ENCODE data around the gene CRLF3.
"Not testable (repeated sequence)": the region's sequence is repeated elsewhere in the genome, so short reads cannot be mapped to it uniquely, and the experiment has no call there.

The CRLF3 gene

DNA sequence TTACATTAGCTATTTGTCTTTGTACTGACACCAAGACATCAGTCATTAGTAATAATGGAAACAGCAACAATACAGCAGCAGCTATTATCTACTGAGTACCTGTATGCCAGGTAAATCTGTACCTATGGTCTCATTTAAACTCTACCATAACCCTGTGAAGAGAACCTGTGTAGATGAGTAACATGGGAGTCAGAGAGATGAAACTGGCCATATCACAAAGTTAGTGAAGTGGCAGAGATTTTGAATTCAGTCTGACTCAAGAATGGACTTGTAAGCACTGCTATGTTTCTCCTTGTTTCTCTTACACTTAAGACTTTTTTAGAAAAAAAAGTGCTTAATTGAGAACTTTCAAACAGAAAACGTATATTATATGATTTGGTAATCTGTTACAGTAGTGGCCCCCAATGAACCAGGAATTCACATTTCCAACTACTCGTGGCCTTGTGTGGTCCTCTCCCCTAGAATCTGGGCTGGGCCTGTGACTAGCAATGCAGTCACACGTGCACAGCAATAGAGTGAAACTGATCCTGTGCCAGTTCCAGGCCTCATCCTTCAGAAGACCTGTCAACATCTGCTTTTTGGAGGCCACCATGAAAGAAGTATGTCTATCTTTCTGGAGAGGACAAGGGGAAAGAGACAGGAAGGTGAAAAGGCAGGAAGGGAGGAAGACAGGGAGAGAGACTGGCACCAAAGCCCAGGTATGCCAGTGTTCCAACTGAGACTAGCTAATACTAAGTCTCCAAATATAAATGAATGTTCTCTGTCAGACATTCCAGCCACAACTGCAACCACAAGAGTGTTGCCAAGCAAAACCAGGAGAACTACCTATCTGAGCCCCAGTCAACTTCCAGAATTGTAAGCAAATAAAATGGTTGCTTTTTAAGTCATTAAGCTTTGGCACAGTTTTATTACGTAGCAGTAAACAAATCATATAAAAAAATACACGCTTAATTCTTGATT, 12.0 kb downstream of the CRLF3 start:
- no peak for DNase-seq

DNA sequence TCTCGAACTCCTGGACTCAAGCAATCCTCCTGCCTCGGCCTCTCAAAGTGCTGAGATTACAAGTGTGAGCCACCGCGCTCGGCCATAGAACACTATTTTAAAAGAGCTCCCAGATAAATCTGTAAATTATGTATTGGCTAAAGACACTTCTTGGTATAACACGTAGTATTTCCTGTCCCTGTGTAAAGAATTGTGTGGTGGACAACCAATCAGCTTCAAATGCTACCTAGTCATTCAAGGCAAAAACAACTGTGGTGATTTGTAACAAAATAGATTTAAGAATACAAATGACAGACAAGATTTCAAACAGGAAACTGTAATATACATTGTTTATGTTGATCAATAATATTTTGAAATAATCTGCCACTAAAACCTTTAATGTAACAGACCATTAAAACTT, 14.6 kb downstream of the CRLF3 start:
- DNase-seq: no peak

DNA sequence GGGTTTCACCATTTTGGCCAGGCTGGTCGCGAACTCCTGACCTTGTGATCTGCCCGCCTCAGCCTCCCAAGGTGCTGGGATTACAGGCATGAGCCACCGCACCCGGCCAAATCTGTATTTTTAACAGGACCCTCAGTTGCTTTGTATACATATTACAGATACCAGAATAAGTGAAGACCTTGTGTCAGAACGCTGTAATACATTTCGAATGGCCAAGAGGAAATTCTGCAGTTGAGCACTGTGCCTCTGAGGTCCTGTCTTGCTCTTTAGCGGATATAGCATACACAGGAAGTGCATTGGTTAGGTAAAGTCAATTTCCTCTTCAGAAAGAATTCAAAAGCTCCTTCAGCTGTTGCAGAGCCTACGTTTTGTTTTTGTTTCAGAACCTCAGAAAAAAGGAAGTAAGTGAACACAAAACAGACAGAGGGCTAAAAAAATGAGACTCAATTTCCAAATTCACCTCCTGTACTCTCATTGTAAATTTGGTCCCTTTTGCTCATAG, 15.7 kb downstream of the CRLF3 start:
- peak; percentile 73 to 83 for DNase-seq

DNA sequence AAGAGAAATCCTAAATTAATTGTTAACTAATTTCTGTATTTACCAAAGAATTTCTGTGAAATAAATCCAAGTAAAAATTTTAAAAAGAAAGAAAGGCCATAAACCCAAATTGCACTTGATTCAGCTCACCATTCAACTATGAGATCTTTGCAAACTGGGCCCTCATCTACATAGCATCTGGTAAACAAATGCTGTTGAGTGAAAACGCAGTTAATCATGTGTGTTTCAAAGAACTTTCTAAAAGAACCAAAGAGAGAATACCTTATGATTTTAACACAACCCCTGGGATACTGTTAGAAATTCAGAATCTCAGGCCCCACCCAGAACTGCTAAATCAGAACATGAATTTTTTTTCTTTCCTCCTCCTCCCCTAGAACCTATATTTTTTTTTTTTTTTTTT, 16.6 kb downstream of the CRLF3 start:
- DNase-seq: no peak

DNA sequence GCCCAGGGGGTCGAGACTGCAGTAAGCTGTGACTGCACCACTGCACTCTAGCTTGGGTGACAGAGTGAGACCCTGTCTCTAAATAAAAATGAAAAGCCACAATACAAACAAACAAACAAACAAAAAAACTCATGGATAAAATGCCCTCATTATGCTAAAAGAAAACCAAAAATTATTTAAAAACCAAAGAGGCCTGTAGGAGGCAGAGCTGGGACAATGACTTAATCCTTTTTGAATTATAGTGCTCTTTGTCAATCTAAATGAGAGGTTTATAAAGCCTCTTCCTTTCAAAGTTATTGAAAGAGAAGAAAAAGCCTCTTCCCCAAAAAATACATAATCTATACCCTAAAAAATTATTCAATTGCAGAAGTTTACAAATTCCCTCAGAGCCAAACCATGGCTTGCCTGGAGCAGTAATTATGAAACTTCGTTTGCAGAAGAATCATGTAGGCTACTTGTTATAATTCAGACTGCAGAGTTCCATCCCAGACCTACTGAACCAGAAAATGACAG, 18.5 kb downstream of the CRLF3 start:
- no peak for DNase-seq

DNA sequence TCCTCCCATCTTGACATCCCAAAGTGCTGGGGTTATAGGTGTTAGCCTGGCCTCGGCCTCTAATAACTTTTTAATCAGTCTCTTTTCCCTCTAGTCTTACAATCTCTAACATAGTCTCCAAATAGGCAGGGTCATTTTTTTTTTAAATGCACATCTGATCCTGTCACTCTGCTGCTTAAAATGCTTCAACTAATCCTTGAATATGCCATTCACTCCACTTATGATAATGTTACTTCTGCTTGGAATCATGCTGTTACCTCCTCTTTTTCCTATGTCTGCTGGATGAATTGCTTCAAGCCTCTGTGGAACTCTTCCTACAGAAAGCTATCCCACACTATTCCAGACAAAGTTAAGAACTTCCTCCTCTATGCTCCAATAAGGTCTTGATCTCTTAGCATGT, 22.8 kb downstream of the CRLF3 start:
- no peak for DNase-seq

DNA sequence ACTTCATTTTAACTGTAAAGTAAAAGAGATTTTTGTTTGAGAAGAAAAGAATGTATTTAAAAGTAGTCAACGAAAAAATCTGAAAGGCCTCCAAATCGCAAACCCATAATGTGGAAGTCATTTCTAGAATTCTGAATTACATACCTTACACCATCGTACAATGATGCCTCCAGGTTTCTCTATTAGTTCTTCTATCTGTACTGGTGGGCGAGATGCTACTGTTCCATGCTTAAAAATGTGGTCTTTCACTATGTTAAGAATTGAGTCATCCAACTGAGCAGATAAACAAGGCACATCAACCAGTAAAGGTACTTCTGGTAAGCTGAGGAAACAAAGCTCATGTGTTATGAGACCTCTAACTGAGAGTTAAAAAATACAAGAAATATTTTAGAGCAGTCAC, 28.5 kb downstream of the CRLF3 start:
- no peak for DNase-seq

DNA sequence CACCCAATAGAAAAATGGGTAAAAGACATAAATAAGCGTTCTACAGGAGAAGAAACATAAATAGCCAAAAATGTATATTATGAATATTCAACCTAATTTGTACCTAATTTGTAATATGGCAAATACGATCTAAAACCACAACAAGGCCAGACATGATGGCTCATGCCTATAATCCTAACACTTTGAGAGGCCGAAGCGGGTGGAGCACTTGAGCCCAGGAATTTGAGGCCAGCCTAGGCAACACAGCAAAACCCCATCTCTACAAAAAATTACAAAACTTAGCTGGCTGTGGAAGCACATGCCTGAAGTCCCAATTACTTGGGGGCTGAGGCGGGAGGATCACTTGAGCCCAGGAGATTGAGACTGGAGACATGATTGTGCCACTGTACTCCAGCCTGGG, 30.1 kb downstream of the CRLF3 start:
- DNase-seq: no peak

DNA sequence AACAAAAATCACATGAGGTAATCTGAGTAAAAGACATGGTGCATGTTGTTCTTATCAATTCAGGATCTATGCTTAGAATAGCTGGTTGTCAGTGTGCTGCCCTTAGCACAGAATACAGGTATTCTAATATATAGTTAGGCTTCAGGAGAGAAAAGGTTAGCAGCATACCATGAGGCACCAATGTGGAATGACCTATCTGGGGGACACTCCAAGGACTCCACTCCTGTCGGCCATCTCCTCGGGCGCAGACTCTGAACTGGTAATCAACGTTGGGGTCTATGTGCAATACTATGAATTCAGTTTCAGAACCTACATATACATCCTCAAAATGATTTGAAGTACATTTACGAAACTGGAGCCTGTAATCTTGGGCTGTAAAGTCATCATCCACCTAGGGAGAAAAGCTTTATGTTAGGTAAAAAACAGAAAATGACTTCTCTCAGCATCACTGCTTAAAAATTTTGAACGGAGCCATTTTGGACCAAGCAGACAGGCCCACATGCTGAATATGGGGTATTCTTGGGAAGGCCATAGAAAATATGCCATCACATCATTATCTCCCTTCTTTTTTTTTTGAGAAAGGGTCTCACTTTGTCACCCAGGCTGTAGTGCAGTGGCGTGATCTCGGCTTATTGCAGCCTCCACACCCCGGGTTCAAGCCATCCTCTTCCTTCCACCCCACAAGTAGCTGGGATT, 31.1 kb downstream of the CRLF3 start:
- DNase-seq: no peak

DNA sequence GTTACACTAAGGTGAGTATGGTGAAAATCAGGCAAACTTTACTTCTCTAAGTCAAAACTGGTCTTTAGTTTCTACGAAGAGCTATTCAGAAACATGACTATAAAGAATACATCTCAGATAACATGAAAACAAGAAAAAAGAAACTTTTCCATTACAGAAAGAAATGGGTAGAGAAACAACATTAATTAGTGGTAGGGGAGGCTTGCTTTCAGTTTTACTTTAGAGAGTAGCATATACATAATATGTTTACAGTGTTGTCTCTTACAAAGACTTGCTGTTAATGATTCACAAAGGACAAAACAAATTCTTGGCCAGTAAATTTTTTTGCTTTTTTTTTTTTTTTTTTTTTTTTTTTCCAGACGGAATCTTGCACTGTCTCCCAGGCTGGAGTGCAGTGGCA, 34.2 kb downstream of the CRLF3 start:
- no peak for DNase-seq

DNA sequence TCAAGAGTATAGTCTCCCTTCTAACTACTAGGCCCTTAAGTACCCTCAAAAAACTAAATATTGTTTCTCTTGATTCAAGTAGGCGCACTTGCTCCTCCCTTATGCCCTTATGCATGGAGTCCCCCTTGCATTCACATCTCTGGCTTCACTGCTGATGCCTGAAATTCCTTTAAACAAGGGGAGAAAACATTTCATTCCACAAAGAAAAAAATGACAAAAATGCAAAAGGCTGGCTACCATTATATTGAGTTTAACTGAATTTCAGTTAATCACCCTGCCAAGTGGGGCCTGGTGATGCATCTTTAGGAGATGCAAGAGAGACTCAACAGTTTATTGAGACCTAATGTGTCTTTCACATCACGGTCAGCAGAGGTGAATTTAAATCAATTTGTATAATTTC, 35.6 kb downstream of the CRLF3 start:
- DNase-seq: no peak

DNA sequence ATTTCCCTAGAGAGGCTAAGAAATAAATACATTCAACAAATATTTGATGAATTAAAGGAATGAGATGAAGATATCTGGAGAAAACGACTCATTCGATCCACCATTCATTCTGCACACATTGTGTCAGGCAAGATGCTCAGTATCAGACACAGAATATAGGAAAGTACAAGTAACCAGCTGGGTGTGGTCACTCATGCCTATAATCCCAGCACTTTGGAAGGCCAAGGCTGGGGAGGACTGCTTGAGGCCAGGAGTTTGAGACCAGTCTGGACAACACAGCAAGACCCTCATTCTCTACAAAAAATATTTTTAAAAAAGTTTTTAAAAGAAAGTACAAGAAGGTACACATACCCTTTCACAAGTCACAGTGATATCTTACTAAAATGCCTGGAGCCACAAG, 42.3 kb downstream of the CRLF3 start:
- DNase-seq: no peak

DNA sequence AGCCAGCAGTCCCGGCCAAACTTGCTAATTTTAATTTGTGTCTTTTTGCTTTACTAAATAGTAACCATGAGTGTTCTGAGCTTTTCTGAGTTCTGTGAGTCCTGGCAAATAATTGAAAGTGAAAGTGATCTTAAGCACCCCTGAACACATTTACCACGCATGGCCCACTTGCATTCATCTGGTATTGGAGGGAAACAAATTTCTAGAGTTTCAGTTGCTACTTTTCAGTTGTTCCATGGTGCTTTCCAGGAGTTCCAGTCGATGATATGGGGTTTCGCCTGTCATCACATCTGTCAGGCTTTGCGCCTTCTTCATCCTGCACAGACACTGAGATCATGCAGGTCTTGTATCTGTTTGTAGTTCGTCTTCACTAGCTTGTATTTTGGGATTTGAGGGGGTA, 44.1 kb downstream of the CRLF3 start:
- no peak for DNase-seq

DNA sequence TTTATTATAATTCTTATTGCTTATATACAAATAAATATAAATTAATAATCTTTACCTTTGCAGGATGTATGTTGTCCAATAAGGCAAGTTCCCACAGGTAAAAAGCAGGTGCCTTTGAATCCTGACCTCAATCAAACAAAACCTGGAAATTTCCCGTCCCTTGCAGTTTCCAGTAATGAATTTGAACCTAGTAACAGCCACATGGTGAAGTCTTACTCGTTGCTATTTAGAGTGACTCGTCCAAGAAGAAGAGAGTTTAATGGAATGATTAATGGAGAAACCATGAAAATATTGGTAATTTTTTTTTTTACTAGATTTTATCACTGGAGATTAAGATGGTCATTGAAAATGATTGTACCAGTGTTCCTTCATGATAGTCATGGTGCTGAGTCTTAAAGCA, 55.7 kb downstream of the CRLF3 start:
- not testable (repeated sequence) for DNase-seq

DNA sequence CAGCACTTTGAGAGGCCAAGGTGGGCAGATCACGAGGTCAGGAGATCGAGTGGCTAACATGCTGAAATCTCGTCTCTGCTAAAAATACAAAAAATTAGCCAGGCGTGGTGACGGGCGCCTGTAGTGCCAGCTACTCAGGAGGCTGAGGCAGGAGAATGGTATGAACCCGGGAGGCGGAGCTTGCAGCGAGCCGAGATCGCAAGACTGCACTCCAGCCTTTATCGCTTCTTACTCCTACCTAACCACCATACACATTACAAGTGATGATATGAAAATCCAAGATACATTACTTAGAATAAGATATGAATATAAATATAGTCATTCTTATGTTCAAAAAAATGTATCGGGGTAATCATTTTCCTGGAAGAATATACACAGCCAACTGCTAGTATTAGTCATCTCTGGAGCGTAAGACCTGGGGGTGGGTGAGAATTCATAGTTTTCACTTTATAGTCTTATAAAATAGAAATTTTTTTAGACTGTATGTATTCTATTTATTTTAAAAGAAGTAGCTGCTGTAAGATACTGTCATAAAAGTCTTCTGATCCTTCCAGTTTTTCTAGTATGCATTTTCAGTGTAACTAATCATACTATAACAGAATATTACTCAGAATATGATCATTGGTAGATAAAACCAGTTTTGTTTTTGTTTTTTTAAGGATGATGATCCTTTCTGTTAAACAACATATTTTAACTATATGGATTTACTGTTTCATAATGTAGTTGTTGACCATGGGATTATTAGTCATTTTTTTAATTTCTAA, 56.7 kb downstream of the CRLF3 start:
- DNase-seq: not testable (repeated sequence)

DNA sequence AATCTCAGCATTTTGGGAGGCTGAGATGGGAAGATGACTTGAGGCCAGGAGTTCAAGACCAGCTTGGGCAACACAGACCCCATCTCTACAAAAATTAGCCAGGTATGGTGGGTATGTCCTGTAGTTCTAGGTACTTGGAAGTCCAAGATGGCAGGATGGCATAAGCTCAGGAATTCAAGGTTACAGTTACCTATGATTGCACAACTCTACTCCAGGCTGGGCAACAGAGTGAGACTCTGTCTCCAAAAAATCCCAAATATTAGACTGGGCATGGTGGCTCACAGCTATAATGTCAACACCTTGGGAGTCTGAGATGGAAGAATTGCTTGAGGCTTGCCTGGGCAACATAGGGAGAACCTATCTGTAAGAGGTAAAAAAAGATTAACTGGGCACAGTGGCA, 63.4 kb downstream of the CRLF3 start:
- no peak for DNase-seq

DNA sequence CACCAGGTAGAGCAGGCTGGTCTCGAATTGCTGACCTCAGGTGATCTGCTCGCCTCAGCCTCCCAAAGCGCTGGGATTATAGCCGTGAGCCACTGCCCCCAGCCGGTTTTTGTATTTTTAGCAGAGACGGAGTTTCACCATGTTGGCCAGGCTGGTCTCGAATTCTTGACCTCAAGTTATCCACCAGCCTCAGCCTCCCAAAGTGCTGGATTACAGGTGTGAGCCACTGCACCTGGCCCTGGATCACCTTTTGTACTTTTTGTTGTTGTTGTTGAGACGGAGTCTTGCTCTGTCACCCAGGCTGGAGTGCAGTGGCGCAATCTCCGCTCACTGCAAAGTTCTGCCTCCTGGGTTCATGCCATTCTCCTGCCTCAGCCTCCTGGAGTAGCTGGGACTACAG, 71.2 kb downstream of the CRLF3 start:
- DNase-seq: not testable (repeated sequence)

DNA sequence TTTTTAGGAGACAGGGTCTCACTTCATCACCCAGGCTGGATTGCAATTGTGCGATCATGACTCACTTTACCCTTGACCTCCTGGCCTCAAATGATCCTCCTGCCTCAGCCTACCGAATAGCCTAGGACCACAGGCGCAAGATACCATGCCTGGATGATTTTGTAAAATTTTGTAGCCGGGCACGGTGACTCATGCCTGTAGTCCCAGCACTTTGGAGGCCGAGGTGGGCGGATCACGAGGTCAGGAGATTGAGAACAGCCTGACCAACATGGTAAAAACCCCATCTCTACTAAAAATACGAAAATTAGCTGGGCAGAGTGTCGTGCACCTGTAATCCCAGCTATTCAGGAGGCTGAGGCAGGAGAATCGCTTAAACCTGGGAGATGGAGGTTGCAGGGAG, 73.5 kb downstream of the CRLF3 start:
- not testable (repeated sequence) for DNase-seq

DNA sequence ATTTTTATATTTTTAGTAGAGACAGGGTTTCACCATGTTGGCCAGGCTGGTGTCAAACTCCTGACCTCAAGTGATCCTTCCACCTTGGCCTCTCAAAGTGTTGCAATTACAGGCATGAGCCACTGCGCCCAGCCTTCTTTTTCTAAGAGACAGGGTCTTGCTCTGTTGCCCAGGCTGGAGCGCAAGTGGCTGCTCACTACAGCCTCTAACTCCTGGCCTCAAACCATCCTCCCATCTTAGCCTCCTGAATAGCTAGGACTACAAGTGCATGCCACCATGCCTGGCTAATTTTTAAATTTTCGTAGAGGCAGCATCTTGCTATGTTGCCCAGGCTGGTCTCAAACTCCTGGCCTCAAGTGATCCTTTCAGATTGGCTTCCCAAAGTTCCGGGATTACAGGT, 76.9 kb downstream of the CRLF3 start:
- not testable (repeated sequence) for DNase-seq

DNA sequence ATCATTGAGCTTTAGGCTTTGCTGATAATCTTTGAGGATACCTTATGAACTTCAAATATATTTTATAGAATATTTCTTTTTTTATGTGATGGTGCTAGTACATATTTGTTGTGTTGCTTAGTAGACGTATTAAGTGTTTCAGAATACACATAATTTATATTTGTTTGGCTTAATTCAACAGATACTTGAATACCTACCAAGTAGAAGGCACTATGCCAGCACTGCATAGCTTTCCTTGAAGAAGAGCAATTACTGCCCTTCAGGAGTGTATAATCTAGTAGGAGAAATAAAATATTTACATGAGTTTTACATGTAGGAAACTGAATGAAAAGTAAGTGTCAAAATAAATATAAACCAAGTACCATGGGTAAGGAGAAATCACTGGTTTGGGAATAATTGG, 81.8 kb downstream of the CRLF3 start:
- not testable (repeated sequence) for DNase-seq

DNA sequence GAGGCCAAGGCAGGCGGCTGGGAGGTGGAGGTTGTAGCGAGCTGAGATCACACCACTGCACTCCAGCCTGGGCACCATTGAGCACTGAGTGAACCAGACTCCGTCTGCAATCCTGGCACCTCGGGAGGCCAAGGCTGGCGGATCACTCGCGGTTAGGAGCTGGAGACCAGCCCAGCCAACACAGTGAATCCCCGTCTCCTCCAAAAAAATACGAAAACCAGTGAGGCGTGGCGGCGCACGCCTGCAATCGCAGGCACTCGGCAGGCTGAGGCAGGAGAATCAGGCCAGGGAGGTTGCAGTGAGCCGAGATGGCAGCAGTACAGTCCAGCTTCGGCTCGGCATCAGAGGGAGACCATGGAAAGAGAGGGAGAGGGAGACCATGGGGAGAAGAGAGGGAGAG, 88.1 kb downstream of the CRLF3 start:
- DNase-seq: not testable (repeated sequence)

DNA sequence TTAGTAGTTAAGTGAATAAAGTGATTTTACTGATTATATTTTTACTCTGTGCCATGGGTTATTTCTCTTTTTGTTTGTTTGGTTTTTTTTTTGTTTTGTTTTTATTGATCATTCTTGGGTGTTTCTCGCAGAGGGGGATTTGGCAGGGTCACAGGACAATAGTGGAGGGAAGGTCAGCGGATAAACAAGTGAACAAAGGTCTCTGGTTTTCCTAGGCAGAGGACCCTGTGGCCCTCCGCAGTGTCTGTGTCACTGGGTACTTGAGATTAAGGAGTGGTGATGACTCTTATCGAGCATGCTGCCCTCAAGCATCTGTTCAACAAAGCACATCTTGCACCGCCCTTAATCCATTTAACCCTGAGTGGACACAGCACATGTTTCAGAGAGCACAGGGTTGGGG, 88.8 kb downstream of the CRLF3 start:
- DNase-seq: not testable (repeated sequence)

DNA sequence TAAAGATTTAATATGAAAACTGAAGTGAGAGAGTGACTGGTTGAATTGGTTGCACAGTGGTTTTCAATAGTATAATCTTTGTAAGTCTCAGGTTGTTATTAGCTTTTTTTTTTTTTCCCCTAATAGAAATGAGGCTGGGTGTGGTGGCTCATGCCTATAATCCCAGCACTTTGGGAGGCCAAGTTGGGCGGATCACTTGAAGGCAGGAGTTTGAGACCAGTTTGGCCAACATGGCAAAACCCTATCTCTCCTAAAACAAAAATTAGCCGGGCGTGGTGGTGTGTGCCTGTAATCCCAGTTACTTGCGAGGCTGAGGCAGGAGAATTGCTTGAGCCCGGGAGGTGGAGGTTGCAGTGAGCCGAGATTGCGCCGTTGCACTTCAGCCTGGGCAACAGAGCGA, 89.3 kb downstream of the CRLF3 start:
- DNase-seq: not testable (repeated sequence)

Data from AML-193 (cell line).